Measurements from ENCODE around the gene METTL15. TPM values are rescaled to one million over a fixed set of nuclear protein-coding genes. Genes with fewer than 3 reads are reported as not detected.
"Not testable (repeated sequence)": the region's sequence is repeated elsewhere in the genome, so short reads cannot be mapped to it uniquely, and the experiment has no call there.

The METTL15 gene
- total RNA-seq, 1 experiment from 2014 or later, result 19.1 TPM

GRCh38 chr11:28209906-28210305, 101.7 kb downstream of the METTL15 start:
- DNase-seq (ENCODE audit: low spot score), result no peak

DNA sequence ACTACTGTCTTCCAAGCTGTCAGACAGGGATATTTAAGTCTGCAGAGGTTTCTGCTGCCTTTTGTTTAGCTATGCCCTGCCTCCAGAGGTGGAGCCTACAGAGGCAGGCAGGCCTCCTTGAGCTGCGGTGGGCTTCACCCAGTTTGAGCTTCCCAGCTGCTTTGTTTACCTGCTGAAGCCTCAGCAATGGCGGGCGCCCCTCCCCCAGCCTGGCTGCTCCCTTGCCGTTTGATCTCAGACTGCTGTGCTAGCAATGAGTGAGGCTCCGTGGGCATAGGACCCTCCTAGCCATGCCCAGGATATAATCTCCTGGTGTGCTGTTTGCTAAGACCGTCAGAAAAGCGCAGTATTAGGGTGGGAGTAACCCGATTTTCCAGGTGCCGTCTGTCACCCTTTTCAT, 113.9 kb downstream of the METTL15 start:
- not testable (repeated sequence) for DNase-seq (ENCODE audit: low spot score)

DNA sequence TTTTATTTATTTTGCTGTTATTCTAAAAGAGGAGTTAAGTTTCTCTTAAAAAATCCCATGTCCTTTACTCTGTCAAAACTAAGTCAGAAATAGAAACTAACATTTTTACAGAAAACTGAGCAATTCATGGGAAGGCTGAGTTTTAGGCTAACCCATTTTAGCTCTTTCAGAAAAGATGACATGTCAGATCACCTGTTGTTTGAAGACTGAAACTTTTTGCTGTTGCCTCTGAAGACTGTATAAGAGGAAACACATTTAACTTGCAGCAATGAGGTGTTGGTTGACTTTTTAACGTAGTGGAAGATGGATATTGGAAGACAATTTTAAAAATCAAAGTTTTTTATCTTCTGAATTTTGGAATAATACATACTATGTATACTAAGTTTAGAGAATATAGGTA, 115.4 kb downstream of the METTL15 start:
- DNase-seq (ENCODE audit: low spot score), result no peak

DNA sequence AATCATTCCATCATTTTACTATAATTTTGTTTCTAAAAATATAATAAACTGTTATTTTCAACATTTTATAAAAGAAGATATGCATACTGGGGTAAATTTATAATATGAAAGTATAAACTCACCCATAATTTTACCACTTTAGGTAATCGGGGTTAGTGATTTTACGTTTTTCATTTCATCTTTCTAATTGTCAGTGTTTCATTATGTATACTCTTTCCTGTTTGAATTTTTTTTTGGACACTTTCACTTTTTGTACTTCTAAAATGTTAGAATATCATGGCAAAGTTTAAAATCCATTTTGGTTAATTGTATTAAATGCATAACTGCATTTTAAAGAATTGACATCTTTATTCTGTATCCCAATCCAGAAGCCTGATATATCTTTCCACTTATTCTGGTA, 115.8 kb downstream of the METTL15 start:
- no peak for DNase-seq (ENCODE audit: low spot score)

- DNase-seq (ENCODE audit: low spot score), result no peak
These were observed 119.3 kb downstream of the METTL15 start for GRCh38 chr11:28227460-28227859.

DNA sequence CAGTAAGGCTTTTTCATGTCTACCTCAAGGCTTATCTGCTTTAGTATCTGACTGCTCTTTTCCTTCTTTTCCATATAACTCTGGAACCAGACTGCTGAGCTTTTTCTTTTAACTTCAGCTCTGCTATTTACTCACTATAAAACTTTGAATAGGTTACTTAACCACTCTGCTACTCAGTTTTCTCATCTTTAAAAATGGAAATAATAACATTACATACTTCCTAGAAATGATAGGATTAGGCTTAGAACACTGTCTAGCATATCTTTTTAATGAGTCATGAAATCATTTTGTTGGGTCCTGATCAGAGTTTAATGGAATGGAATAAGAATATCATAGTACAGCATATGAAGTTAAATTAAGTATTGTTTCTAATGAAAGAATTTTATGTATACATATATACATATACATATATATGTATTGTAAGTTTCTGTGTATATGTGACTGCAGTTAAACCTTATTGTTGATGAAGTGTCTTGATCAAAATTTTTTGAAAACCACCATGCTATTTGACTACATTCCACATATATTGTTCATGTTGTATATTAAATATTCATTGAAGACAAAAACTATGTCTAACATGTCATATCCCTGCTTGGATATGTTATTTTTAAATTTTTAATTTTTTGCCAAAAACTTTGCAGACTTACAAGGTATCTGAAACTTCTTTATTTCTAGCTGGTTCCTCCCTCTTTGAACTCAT, 120.2 kb downstream of the METTL15 start:
- DNase-seq (ENCODE audit: low spot score), result no peak

DNA sequence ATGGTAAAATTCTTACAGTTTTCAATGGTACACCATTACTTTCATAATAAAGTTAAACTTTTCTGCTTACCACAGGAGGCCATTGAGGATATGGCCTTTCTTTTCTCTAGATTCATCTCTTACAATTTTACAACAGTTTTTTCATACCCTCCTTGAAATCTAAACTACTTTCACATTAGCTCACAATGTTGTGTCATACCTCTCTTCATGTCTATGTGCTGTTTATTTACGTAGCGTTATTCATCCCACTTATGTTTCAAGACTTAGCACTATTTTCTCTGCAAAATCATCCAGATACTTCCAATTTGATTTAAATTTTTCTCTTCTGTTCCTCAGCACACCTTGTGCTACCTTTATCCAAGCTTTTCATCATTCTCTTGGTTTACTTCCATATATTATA, 123.3 kb downstream of the METTL15 start:
- DNase-seq (ENCODE audit: low spot score), result peak; percentile 39

- DNase-seq (ENCODE audit: low spot score), result no peak
These were observed 124.5 kb downstream of the METTL15 start for GRCh38 chr11:28232649-28233048.

DNA sequence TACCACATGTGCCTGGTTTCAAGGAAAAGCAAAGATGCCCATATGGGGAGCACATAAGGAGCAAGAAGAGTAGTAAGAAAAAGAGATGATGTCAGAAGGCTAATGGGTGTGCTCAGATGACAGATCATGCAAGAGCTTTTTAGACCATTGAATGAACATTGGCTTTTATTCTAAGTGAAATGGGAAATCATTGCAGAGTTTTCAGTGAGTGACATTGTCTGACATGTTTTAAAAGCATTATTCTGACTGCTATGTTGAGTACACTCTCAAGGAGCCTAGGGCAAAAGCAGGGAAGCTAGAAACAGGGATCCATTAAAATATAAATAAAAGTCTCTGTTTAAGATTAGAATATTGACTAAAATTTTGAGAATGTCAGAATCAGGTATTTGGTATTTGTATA, 133.6 kb downstream of the METTL15 start:
- no peak for DNase-seq (ENCODE audit: low spot score)

DNA sequence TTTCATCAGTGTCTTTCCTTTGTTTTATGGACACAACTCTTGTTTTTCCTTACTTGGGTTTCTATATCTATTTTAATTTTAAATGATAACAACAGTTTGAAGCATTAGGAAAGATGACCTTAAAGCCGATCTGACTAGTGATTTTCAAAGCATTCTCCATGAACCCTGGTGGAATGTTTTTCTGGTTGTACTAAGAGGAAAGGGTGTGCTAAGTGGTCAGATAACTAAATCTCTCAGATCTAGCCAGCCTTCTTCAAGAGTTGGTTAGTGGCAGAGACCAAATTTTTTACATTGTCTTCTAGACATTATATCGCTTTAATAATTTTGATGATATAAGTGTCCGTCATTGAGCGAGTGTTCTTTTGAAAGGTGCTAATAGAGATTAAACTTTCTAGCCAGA, 134.4 kb downstream of the METTL15 start:
- DNase-seq (ENCODE audit: low spot score), result no peak

DNA sequence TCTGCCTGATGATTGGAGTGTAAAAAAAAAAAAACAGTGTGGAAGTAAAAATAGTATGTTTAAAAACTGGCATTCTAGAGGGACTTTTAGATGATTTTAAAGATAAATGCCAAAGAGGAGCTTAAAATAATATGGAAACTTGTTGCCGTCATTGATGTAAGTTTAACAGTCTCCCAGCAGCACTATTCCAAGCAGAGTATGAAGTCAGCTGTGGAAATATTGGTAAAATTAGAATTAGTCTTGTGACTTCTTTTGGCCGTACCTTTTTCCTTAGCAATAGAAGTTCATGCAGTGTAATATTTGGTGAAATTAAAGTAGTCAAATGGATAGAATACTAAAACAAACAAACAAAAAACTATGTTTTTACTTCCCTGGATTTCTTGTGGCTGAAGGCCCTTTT, 134.9 kb downstream of the METTL15 start:
- DNase-seq (ENCODE audit: low spot score), result no peak

GRCh38 chr11:28243581-28243980, 135.4 kb downstream of the METTL15 start:
- no peak for DNase-seq (ENCODE audit: low spot score)

DNA sequence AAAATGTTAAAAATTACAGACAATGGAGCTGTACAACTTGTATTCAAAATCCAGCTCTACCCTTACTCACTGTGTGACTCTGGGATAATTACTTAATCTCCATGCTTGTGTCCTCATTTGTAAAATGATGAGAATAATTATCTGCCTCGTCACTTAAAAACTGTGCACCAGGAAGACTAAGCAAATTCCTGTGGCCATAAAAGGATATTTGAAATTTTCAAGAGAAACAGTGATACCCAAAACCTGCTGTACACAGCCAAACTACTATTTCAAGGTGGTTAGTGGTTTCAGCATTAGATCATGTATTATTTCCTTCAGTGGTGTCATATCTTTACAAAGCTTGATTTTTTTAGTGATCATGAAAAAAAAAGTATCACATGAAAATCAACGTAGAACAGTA, 136.9 kb downstream of the METTL15 start:
- DNase-seq (ENCODE audit: low spot score), result no peak

DNA sequence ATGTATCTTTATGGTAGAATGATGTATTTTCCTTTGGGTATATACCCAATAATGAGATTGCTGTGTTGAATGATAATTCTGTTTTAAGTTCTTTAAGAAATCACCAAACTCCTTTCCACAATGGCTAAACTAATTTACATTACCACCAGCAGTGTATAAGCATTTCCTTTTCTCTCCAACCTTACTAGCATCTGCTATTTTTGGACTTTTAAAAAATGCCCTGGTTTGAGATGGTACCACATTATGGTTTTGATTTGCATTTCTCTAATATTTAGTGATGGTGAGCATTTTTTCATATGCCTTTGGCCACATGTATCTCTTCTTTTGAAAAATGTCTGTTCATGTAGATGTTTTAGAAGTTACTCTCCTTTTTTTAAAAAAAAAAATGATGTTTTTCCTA, 142.0 kb downstream of the METTL15 start:
- no peak for DNase-seq (ENCODE audit: low spot score)

DNA sequence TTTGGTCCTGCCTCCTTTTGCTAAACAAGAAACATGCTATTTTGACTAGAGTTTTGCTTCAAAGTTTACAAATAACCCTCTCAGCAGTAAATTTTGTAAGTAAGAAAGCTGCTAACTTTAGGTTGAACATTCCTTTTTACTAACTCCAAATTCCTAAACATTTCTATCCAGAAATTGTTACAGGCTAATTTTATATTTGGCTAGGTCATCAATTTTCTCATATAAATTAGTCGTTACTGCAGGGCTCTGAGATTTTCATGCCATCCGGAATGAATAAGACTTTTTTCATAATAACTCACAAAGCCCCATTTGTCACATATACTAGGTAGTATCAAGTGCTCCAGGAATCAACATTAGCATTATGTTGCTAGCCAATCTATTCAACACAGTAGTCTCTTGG, 143.1 kb downstream of the METTL15 start:
- no peak for DNase-seq (ENCODE audit: low spot score)

DNA sequence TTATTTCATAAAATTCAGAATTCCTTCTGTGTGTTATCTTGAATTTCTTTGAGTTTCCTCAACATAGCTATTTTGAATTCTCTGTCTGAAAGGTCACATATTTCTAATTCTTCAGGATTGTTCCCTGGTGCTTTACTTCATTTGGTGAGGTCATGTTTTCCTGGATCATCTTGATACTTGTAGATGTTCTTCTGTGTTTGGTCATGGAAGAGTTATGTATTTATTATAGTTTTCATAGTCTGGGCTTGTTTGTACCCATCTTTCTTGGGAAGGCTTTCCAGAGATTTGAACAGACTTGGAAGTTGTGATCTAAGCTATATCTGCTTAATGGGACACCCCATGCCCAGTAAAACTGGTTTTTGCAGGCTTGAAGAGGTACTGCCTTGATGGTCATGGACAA, 149.6 kb downstream of the METTL15 start:
- DNase-seq (ENCODE audit: low spot score), result no peak

- DNase-seq (ENCODE audit: low spot score), result no peak
These were observed 151.1 kb downstream of the METTL15 start for GRCh38 chr11:28259177-28259843.

DNA sequence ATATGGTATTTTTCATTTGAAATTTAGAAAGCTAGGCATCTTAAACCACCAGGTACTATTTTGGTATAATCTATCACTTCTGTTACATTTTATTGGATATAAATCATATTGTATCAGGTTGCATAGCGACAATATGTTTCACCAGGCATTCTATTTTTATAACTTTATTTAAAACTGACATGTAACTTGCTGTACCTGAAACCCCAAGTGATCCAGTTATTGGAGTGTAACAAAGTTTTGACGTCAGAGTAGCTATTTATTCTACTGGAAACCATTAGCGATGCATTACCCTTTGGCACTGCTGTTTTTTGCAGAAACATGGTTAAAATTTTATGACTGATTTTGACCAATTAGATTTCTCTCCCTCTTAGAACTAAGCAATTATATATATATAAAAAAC, 160.7 kb downstream of the METTL15 start:
- DNase-seq (ENCODE audit: low spot score), result no peak

GRCh38 chr11:28269586-28269985, 161.4 kb downstream of the METTL15 start:
- DNase-seq (ENCODE audit: low spot score), result no peak

GRCh38 chr11:28272247-28272646, 164.1 kb downstream of the METTL15 start:
- not testable (repeated sequence) for DNase-seq (ENCODE audit: low spot score)

DNA sequence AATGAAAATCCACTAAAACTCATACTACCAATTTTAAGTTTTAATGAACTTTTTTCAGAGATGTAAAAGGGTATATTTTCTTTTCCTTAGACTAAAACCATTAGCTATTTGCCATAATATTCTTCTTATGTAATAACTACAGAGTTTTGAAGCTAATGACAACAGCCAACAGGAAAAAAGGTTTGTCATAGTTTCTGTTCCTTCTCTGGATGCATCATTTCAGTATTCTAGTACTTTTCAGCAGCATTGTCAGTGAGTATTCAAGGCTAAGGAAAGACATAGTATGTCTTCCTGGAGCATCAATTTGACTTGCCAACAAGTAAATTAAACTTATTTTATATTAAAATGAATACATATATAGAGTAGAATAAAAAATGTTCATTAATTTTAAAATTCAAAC, 166.0 kb downstream of the METTL15 start:
- no peak for DNase-seq (ENCODE audit: low spot score)

DNA sequence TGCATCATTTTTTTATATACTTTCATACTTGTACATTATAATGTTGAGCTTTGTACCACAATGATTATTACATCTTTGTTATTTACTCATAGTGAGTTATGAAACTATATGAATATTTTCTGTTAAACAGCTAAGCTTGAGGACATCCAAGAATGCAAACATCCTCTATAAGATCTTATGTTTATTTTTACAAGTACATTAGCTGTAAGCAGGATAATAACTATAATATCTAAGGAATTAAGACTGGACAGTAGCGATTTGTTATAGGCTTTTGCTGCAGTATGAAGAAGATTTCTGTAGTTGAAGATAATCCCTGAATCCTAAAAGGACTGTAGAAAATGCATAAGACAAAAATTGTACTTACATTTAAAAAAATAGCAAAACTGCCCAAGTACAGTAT, 176.0 kb downstream of the METTL15 start:
- no peak for DNase-seq (ENCODE audit: low spot score)

- DNase-seq (ENCODE audit: low spot score), result no peak
These were observed 181.3 kb downstream of the METTL15 start for GRCh38 chr11:28289444-28289843.

DNA sequence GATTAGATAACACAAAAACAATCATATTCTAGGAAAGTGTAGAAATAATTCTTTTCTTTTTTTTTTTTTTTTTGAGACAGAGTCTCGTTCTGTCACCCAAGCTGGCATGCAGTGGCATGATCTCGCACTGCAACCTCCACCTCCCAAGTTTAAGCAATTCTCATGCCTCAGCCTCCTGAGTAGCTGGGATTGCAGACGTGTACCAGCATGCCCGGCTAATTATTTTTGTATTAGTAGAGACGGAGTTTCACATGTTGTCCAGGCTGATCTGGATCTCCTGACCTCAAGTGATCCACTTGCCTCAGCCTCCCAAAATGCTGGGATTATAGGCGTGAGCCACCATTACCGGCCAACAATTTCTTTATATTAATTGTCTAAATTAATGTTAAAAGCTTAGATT, 182.8 kb downstream of the METTL15 start:
- not testable (repeated sequence) for DNase-seq (ENCODE audit: low spot score)
